ENCODE data around the gene KCNH8.

GRCh38 chr3:19106307-19106706, 42.0 kb upstream of the KCNH8 start:
- TF ChIP-seq PATZ1 (CRISPR knock-in tag; IDR thresholded peaks at IDR 0.05; ENCODE audit: borderline replicate concordance) (no peak), OSR1 (CRISPR knock-in tag; IDR thresholded peaks at IDR 0.05) (no peak), ISL1 (CRISPR knock-in tag; IDR thresholded peaks at IDR 0.05) (no peak), POU6F1 (CRISPR knock-in tag; IDR thresholded peaks at IDR 0.05; ENCODE audit: borderline replicate concordance, low read depth) (no peak), ZFP3 (CRISPR knock-in tag; IDR thresholded peaks at IDR 0.05) (no peak), CREB5 (CRISPR knock-in tag; IDR thresholded peaks at IDR 0.05; ENCODE audit: low read depth) (no peak), ESRRG (CRISPR knock-in tag; IDR thresholded peaks at IDR 0.05) (no peak), RARB (CRISPR knock-in tag; IDR thresholded peaks at IDR 0.05) (no peak), ZFP30 (CRISPR knock-in tag; IDR thresholded peaks at IDR 0.05) (no peak), ARNTL (CRISPR knock-in tag; IDR thresholded peaks at IDR 0.05; ENCODE audit: borderline replicate concordance, low read depth) (no peak), GLIS3 (CRISPR knock-in tag; IDR thresholded peaks at IDR 0.05) (no peak)

All from SK-N-SH treated with all-trans-retinoic acid at 6 μM for 48 hours (cell line).